Nucleus accumbens (tissue), 56 donors: Measurements from ENCODE around the gene ASIC4.

Source experiments
- DNase-seq, 56 donors: peaks; one replicate each; lab custom pipeline; 2025; lab: John Stamatoyannopoulos, UW

ASIC4 gene

GRCh38 chr2:219575566-219576504, 61.6 kb downstream of the ASIC4 start:
- no peak for DNase-seq

DNA sequence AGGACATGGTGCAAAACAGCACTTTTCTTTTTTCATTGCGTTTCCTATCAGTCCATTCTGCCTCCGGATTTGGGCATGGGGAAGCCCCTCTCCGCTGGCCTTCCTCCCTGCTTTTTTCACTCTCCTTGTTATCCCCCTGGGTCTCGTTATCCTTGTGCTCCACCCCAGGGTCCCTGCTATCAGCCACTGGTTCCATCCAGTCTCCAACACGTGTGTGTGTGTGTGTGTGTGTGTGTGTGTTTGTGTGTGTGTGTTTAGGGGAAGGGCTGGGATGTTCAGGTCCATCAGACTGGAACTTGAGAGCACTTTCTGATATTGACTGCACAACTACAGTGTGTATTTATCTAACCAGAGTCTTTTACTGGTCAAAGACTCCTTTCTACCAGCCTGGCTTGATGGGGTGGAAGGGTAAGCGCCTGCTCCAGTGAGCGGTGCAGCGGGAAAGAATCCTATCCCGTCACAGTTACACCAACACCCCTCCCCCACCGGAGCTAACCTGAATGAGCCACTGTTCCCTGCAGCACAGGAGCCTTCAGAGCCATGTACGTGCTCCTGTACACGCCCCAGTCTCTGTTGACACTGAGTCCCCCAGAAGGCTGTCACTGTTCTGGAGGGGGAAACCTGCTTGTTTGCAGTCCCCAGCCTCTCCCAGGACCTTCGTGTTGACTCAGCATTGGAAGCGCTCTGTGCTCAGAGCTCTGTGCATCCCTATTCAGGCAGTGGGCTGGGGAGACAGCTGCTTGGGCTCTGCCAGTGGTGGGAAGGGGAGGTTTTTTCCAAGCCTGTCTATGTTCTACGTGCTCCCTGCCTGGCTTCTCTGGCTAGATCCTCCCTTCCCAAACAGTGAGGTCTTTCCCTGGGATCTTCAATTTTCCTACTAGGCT, 62.5 kb downstream of the ASIC4 start:
- DNase-seq, result peak in 31 of 56 donors; percentile 4 to 68 (median 22)

DNA sequence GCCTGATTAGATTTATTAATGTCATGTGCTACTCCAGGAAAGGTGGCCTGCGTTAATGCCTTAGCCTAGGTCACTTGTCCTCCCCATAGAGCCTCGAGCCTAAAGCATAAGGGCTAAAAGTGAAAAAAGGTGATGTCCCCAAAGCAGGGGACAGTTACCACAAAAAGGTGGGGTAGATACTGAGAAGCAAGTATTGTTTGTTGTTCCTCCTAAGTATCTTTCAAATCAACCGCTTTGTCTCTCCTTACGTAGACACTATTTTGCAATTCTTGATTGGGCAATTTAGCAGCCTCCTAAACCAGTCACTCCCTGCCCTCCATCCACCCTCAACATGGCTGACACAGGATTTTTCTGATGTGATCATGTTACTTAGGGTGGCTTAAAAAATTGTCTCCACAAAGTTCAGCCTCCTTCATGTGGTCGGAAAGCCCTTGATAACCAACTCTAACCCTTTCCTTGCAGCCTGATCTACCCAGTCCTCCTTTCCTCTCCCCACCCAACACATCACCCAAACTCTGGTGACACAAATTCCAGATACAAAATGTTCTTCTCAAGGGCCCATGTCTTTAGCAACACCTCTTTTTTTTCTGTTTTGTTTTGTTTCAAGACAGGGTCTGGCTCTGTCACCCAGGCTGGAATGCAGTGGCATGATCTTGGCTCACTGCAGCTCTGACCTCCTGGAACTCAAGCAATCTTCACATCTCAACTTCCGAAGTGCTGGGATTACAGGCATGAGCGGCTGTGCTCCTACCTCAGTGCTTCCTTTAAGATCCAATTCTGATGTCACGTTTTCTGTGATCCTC, 64.7 kb downstream of the ASIC4 start:
- DNase-seq, result no peak

DNA sequence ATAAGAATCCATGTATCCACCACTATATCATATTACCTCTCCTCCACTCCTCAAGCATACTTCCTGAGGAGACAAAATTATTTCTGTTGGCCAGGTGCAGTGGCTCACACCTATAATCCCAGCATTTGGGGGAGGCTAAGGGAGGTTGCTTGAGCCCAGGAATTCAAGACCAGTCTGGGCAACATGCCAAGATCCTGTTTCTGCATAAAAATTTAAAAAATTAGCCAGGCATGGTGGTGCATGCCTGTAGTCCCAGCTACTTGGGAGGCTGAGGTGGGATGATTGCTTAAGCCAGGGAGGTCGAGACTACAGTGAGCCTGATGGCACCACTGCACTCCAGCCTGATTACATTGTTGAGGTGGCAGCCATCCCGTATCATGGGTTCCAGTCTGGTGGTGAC, 67.1 kb downstream of the ASIC4 start:
- no peak for DNase-seq
